Mesendoderm (in vitro differentiated cells): ENCODE measurements around the gene BACH2.
"Not testable (repeated sequence)": the region's sequence is repeated elsewhere in the genome, so short reads cannot be mapped to it uniquely, and the experiment has no call there.

Experiments used
- DNase-seq: peaks from one replicate; pipeline ENCODE4 v3.0.0; 2013
- H2AK5ac ChIP-seq: 2 replicates; pipeline ENCODE4 v1.6.1; 2013; ENCODE audit warnings: low read length, inconsistent platforms
- H2BK120ac ChIP-seq: 2 replicates; pipeline ENCODE4 v1.6.1; 2013; ENCODE audit warnings: low read depth, mild to moderate bottlenecking, low read length, moderate library complexity, mixed read lengths
- H2BK15ac ChIP-seq: replicated peaks from 2 replicates; pipeline ENCODE4 v1.6.1; 2013; ENCODE audit warnings: low read depth, mild to moderate bottlenecking, moderate library complexity
- H2BK5ac ChIP-seq: 2 replicates; pipeline ENCODE4 v1.6.1; 2013; ENCODE audit warnings: low read length, inconsistent platforms
- H3K18ac ChIP-seq: 2 replicates; pipeline ENCODE4 v1.6.1; 2013; ENCODE audit warnings: mild to moderate bottlenecking, low read length, mixed read lengths
- H3K23ac ChIP-seq: one replicate; pipeline ENCODE4 v1.6.1; 2013; ENCODE audit warnings: low read length
- H3K27ac ChIP-seq: 2 replicates; pipeline ENCODE4 v1.5.1; 2013; ENCODE audit warnings: low read depth, mild to moderate bottlenecking, inconsistent platforms, low read length, moderate library complexity
- H3K27me3 ChIP-seq: 2 replicates; pipeline ENCODE4 v1.6.1; 2013; ENCODE audit warnings: low read length, control low read depth, mild to moderate bottlenecking, inconsistent platforms; ENCODE audit not compliant: insufficient read depth, poor library complexity
- H3K36me3 ChIP-seq: 2 replicates; pipeline ENCODE4 v1.6.1; 2013; ENCODE audit warnings: low read length, inconsistent platforms; ENCODE audit not compliant: control insufficient read depth, insufficient read depth
- H3K4ac ChIP-seq: one replicate; pipeline ENCODE4 v1.6.1; 2013; ENCODE audit warnings: low read depth, mild to moderate bottlenecking, low read length, moderate library complexity
- H3K4me1 ChIP-seq: 2 replicates; pipeline ENCODE4 v1.6.1; 2013; ENCODE audit warnings: low read depth, low read length, inconsistent platforms; ENCODE audit not compliant: control insufficient read depth
- H3K4me2 ChIP-seq: 2 replicates; pipeline ENCODE4 v1.6.1; 2013; ENCODE audit warnings: low read length
- H3K4me3 ChIP-seq: 2 replicates; pipeline ENCODE4 v1.5.1; 2013; ENCODE audit warnings: mild to moderate bottlenecking, low read length
- H3K56ac ChIP-seq: one replicate; pipeline ENCODE4 v1.6.1; 2013; ENCODE audit warnings: low read length
- H3K79me1 ChIP-seq: 2 replicates; pipeline ENCODE4 v1.6.1; 2013; ENCODE audit warnings: low read length, inconsistent platforms
- H3K79me2 ChIP-seq: 2 replicates; pipeline ENCODE4 v1.6.1; 2013; ENCODE audit warnings: mild to moderate bottlenecking, low read length; ENCODE audit not compliant: control insufficient read depth, insufficient read depth
- H3K9ac ChIP-seq: 2 replicates; pipeline ENCODE4 v1.6.1; 2013; ENCODE audit warnings: low read length, inconsistent platforms
- H4K5ac ChIP-seq: one replicate; pipeline ENCODE4 v1.6.1; 2013; ENCODE audit warnings: low read length
- H4K8ac ChIP-seq: one replicate; pipeline ENCODE4 v1.6.1; 2013; ENCODE audit warnings: low read depth, mild to moderate bottlenecking, control low read depth, low read length, moderate library complexity
- WGBS: extraction: QIAGEN DNeasy Blood & Tissue Kit; methylation state at CpG from one replicate; pipeline ENCODE4 v1.1.7; 2013; ENCODE audit warnings: low lambda C conversion rate, missing lambda C conversion rate; ENCODE audit not compliant: insufficient coverage; ENCODE audit errors: extremely low coverage; 5-methylcytosine and 5-hydroxymethylcytosine counted together

BACH2 gene

GRCh38 chr6:90285042-90285481, 11.6 kb downstream of the BACH2 start:
- no peak overlapping the region for H3K27ac ChIP-seq
- no peak overlapping the region for H4K5ac ChIP-seq
- H3K27me3 ChIP-seq, result no peaks in the 10 kb centered on the region
- peak; percentile 23 for DNase-seq
- no peak overlapping the region for H3K56ac ChIP-seq
- no peak overlapping the region for H2AK5ac ChIP-seq
- H3K36me3 ChIP-seq, result no peaks in the 10 kb centered on the region
- no peak overlapping the region for H3K4ac ChIP-seq
- no peaks in the 10 kb centered on the region for H3K4me1 ChIP-seq
- no peak overlapping the region for H3K9ac ChIP-seq
- H2BK15ac ChIP-seq, result peak overlapping the region; percentile 23
- H3K18ac ChIP-seq, result no peak overlapping the region
- no peak overlapping the region for H2BK5ac ChIP-seq
- no peak overlapping the region for H3K4me2 ChIP-seq
- H3K79me1 ChIP-seq, result no peaks in the 10 kb centered on the region
- no peak overlapping the region for H4K8ac ChIP-seq
- no peak overlapping the region for H3K23ac ChIP-seq
- H2BK120ac ChIP-seq, result no peak overlapping the region
- no peak overlapping the region for H3K4me3 ChIP-seq
- no peaks in the 10 kb centered on the region for H3K79me2 ChIP-seq
- no CpG with 5 or more reads among the region's 4 CpGs for WGBS

GRCh38 chr6:90284236-90285041, 12.2 kb downstream of the BACH2 start:
- Histone ChIP-seq H3K79me1 (no peaks in the 10 kb centered on the region), H3K9ac (no peak overlapping the region), H3K79me2 (no peaks in the 10 kb centered on the region), H2BK15ac (no peak overlapping the region), H3K4ac (no peak overlapping the region), H3K27ac (no peak overlapping the region), H3K56ac (no peak overlapping the region), H4K8ac (no peak overlapping the region), H3K36me3 (no peaks in the 10 kb centered on the region), H2AK5ac (no peak overlapping the region), H3K4me2 (no peak overlapping the region), H2BK120ac (no peak overlapping the region), H2BK5ac (no peak overlapping the region), H3K18ac (no peak overlapping the region), H3K4me3 (no peak overlapping the region), H3K23ac (no peak overlapping the region), H3K27me3 (no peaks in the 10 kb centered on the region), H4K5ac (no peak overlapping the region), H3K4me1 (no peaks in the 10 kb centered on the region)
- DNase-seq, result peak; percentile 96
- no CpG with 5 or more reads among the region's 11 CpGs for WGBS

GRCh38 chr6:90282265-90282664, 14.4 kb downstream of the BACH2 start:
- H4K8ac ChIP-seq, H3K36me3 ChIP-seq, H3K27ac ChIP-seq, H2BK5ac ChIP-seq, H3K23ac ChIP-seq, H2BK120ac ChIP-seq, H3K4me1 ChIP-seq, H2BK15ac ChIP-seq, H3K79me1 ChIP-seq, H3K18ac ChIP-seq, H3K4me3 ChIP-seq, H3K4ac ChIP-seq, H4K5ac ChIP-seq, H2AK5ac ChIP-seq, DNase-seq, H3K56ac ChIP-seq, H3K9ac ChIP-seq, H3K79me2 ChIP-seq, H3K4me2 ChIP-seq, H3K27me3 ChIP-seq: not testable (repeated sequence)
- no CpG with 5 or more reads among the region's 6 CpGs for WGBS

GRCh38 chr6:90278129-90278528, 18.5 kb downstream of the BACH2 start:
- no peak overlapping the region for H3K27ac ChIP-seq
- H3K27me3 ChIP-seq, result no peaks in the 10 kb centered on the region
- no peak overlapping the region for H3K18ac ChIP-seq
- H3K79me1 ChIP-seq, result no peaks in the 10 kb centered on the region
- H3K79me2 ChIP-seq, result no peaks in the 10 kb centered on the region
- no peak overlapping the region for H3K56ac ChIP-seq
- DNase-seq, result no peak
- H3K4me3 ChIP-seq, result no peak overlapping the region
- no peak overlapping the region for H2BK5ac ChIP-seq
- no peak overlapping the region for H3K4me2 ChIP-seq
- no peak overlapping the region for H4K8ac ChIP-seq
- no peaks in the 10 kb centered on the region for H3K4me1 ChIP-seq
- H3K23ac ChIP-seq, result no peak overlapping the region
- no peak overlapping the region for H2BK120ac ChIP-seq
- H4K5ac ChIP-seq, result no peak overlapping the region
- no peak overlapping the region for H2BK15ac ChIP-seq
- H3K36me3 ChIP-seq, result no peaks in the 10 kb centered on the region
- no peak overlapping the region for H2AK5ac ChIP-seq
- H3K4ac ChIP-seq, result no peak overlapping the region
- no peak overlapping the region for H3K9ac ChIP-seq
- no CpG with 5 or more reads among the region's 4 CpGs for WGBS

- Histone ChIP-seq H3K4me3 (no peak overlapping the region), H3K4me2 (no peak overlapping the region), H2AK5ac (no peak overlapping the region), H3K79me1 (no peaks in the 10 kb centered on the region), H2BK15ac (no peak overlapping the region), H4K5ac (no peak overlapping the region), H3K4ac (no peak overlapping the region), H3K23ac (no peak overlapping the region), H3K27ac (no peak overlapping the region), H2BK120ac (no peak overlapping the region), H3K56ac (no peak overlapping the region), H3K36me3 (no peaks in the 10 kb centered on the region), H2BK5ac (no peak overlapping the region), H3K18ac (no peak overlapping the region), H3K4me1 (no peaks in the 10 kb centered on the region), H3K9ac (no peak overlapping the region), H3K79me2 (no peaks in the 10 kb centered on the region), H3K27me3 (no peaks in the 10 kb centered on the region), H4K8ac (no peak overlapping the region)
- no CpG with 5 or more reads among the region's 6 CpGs for WGBS
- no peak for DNase-seq
These were observed 19.2 kb downstream of the BACH2 start for GRCh38 chr6:90277302-90278011.
